SK-N-SH (cell line): ENCODE data around the gene AP2S1. TPM values are rescaled to one million over a fixed set of nuclear protein-coding genes. Genes with fewer than 3 reads are reported as not detected.

Experiments
- CTCF ChIA-PET: fragments of 300-600, 350-600 bp; formaldehyde crosslinking; extraction: SDS; loops from one replicate; lab custom pipeline; 2021; lab: Yijun Ruan, JAX
- POLR2A ChIA-PET: fragments of 350-600 bp; sonication (Branson Sonifier 250); formaldehyde crosslinking; extraction: SDS; loops from one replicate; lab custom pipeline; 2020; ENCODE audit warnings: antibody characterized with exemption, inconsistent platforms; lab: Yijun Ruan, JAX
- DNase-seq: peaks from one replicate; pipeline ENCODE4 v3.0.0; 2012
- H2AFZ ChIP-seq: fragments of 200-600 bp; sonication (generic); 2 replicates; pipeline ENCODE4 v1.8.1; 2016; ENCODE audit warnings: antibody characterized with exemption, mild to moderate bottlenecking, low read depth
- H3F3A ChIP-seq: fragments of 200-600 bp; sonication (generic); replicated peaks from 2 replicates; pipeline ENCODE3; 2016; ENCODE audit warnings: antibody characterized with exemption, mild to moderate bottlenecking; ENCODE audit not compliant: insufficient read depth
- H3K27ac ChIP-seq, 2 experiments: fragments of 200-500 bp in 1 of 2; fragments of 200-600 bp in 1 of 2; sonication (Bioruptor generic) in 1 of 2; sonication (generic), shearing (Covaris generic) in 1 of 2; 2 replicates each; pipeline versions ENCODE4 v1.5.1 to v1.6.1; 2014 to 2016; ENCODE audit warnings: low read depth in 2 of 2, inconsistent platforms in 1 of 2, low read length in 1 of 2, mild to moderate bottlenecking in 1 of 2, mixed read lengths in 1 of 2
- H3K27me3 ChIP-seq: fragments of 200-600 bp; sonication (generic), shearing (Covaris generic); 2 replicates; pipeline ENCODE4 v1.6.1; 2016; ENCODE audit warnings: mixed run types; ENCODE audit not compliant: insufficient read depth
- H3K36me3 ChIP-seq, 2 experiments: fragments of 200-500 bp in 1 of 2; fragments of 200-600 bp in 1 of 2; sonication (Bioruptor generic) in 1 of 2; sonication (generic) in 1 of 2; replicated peaks in 1 of 2; 2 replicates each; pipeline versions ENCODE3 to v1.5.1; 2014 to 2016; ENCODE audit warnings: low read length in 1 of 2, mild to moderate bottlenecking in 1 of 2; ENCODE audit not compliant: insufficient read depth in 2 of 2, control insufficient read depth in 1 of 2
- H3K4me1 ChIP-seq, 2 experiments: fragments of 200-500 bp in 1 of 2; fragments of 200-600 bp in 1 of 2; sonication (Bioruptor generic) in 1 of 2; sonication (generic), shearing (Covaris generic) in 1 of 2; 2 replicates each; pipeline versions ENCODE4 v1.5.1 to v1.6.1; 2014 to 2016; ENCODE audit warnings: low read depth in 1 of 2, low read length in 1 of 2, mixed run types in 1 of 2; ENCODE audit not compliant: insufficient read depth in 2 of 2, control insufficient read depth in 1 of 2
- H3K4me2 ChIP-seq: fragments of 200-600 bp; sonication (generic), shearing (Covaris generic); 2 replicates; pipeline ENCODE4 v1.6.1; 2017; ENCODE audit warnings: mixed run types
- H3K4me3 ChIP-seq, 2 experiments: fragments of 200-500 bp in 1 of 2; fragments of 200-600 bp in 1 of 2; sonication (Bioruptor generic) in 1 of 2; sonication (generic), shearing (Covaris generic) in 1 of 2; 2 replicates each; pipeline versions ENCODE4 v1.5.1 to v1.8.1; 2014 to 2016; ENCODE audit warnings: low read depth in 2 of 2, inconsistent platforms in 1 of 2, low read length in 1 of 2, mild to moderate bottlenecking in 1 of 2, mixed read lengths in 1 of 2, moderate library complexity in 1 of 2
- H3K79me2 ChIP-seq: fragments of 200-600 bp; sonication (generic); 2 replicates; pipeline ENCODE4 v1.8.1; 2017; ENCODE audit warnings: mild to moderate bottlenecking; ENCODE audit not compliant: insufficient read depth
- H3K9ac ChIP-seq: fragments of 200-600 bp; sonication (generic); 2 replicates; pipeline ENCODE4 v1.6.1; 2017; ENCODE audit warnings: mixed run types
- H3K9me2 ChIP-seq: fragments of 200-600 bp; sonication (generic); 2 replicates; pipeline ENCODE4 v1.6.1; 2017; ENCODE audit warnings: mixed run types
- H3K9me3 ChIP-seq: fragments of 200-600 bp; sonication (generic); 2 replicates; pipeline ENCODE4 v1.6.1; 2017; ENCODE audit warnings: mixed run types, mild to moderate bottlenecking, moderate library complexity
- H4K20me1 ChIP-seq: fragments of 200-600 bp; sonication (generic); 2 replicates; pipeline ENCODE4 v1.6.1; 2017; ENCODE audit warnings: mild to moderate bottlenecking, mixed run types; ENCODE audit not compliant: insufficient read depth
- CTCF ChIP-seq: fragments of 200-600 bp; sonication (generic); IDR thresholded peaks from 2 replicates; pipeline ENCODE4 v1.6.1; 2017; ENCODE audit warnings: antibody characterized with exemption, mild to moderate bottlenecking, moderate library complexity
- EP300 ChIP-seq, 2 experiments: IDR thresholded peaks; 2 replicates each; pipeline versions ENCODE4 v1.4.0 to v1.6.1; 2012; ENCODE audit warnings: borderline replicate concordance in 1 of 2, low read depth in 1 of 2, low read length in 1 of 2
- EZH2phosphoT487 ChIP-seq: fragments of 200-600 bp; sonication (generic); IDR thresholded peaks from 2 replicates; pipeline ENCODE4 v1.6.1; 2017; ENCODE audit warnings: low read depth, mixed run types, mild to moderate bottlenecking, antibody characterized with exemption, moderate library complexity, borderline replicate concordance
- FOXJ3 ChIP-seq: sonication (generic); formaldehyde crosslinking; IDR thresholded peaks from 2 replicates; pipeline ENCODE4 v1.5.1; 2020; ENCODE audit warnings: mild to moderate bottlenecking, missing genetic modification reagents
- GATA2 ChIP-seq: sonication (generic); formaldehyde crosslinking; IDR thresholded peaks from 2 replicates; pipeline ENCODE4 v1.5.0; 2020; ENCODE audit warnings: mild to moderate bottlenecking, missing genetic modification reagents
- JUND ChIP-seq: IDR thresholded peaks from 2 replicates; pipeline ENCODE4 v1.4.0; 2012
- MEF2A ChIP-seq: IDR thresholded peaks from 2 replicates; pipeline ENCODE4 v1.4.0; 2012; ENCODE audit warnings: low read depth, borderline replicate concordance
- NFIC ChIP-seq: IDR thresholded peaks from 2 replicates; pipeline ENCODE4 v1.4.0; 2012; ENCODE audit warnings: borderline replicate concordance
- NRF1 ChIP-seq: IDR thresholded peaks from 2 replicates; pipeline ENCODE4 v1.6.1; 2012; ENCODE audit warnings: low read depth, mild to moderate bottlenecking, low read length
- POLR2AphosphoS5 ChIP-seq: IDR thresholded peaks from 2 replicates; pipeline ENCODE4 v1.6.1; 2012; ENCODE audit warnings: low read depth, low read length
- RCOR1 ChIP-seq: fragments of 150-350 bp; IDR thresholded peaks from 2 replicates; pipeline ENCODE4 v1.6.1; 2017; ENCODE audit warnings: antibody characterized with exemption, low read length
- REST ChIP-seq: IDR thresholded peaks from 2 replicates; pipeline ENCODE4 v1.6.1; 2012; ENCODE audit warnings: mild to moderate bottlenecking, low read depth, low read length, moderate library complexity
- RFX5 ChIP-seq: IDR thresholded peaks from 2 replicates; pipeline ENCODE4 v1.6.1; 2012; ENCODE audit warnings: mild to moderate bottlenecking, improper control_type of control experiment, low read length
- RXRA ChIP-seq: IDR thresholded peaks from 2 replicates; pipeline ENCODE4 v1.4.0; 2012; ENCODE audit warnings: low read depth, mild to moderate bottlenecking, borderline replicate concordance
- SIN3A ChIP-seq: IDR thresholded peaks from 2 replicates; pipeline ENCODE4 v1.6.1; 2012; ENCODE audit warnings: low read depth, mild to moderate bottlenecking, low read length, moderate library complexity, borderline replicate concordance
- SMC3 ChIP-seq: IDR thresholded peaks from 2 replicates; pipeline ENCODE4 v1.6.1; 2012; ENCODE audit warnings: low read depth, low read length, improper control_type of control experiment
- USF2 ChIP-seq: fragments of 150-350 bp; IDR thresholded peaks from 2 replicates; pipeline ENCODE4 v1.6.1; 2017; ENCODE audit warnings: antibody characterized with exemption, low read length, low read depth, borderline replicate concordance
- ZBTB33 ChIP-seq: IDR thresholded peaks from 2 replicates; pipeline ENCODE4 v1.4.0; 2012; ENCODE audit warnings: low read depth, borderline replicate concordance
- WGBS: methylation state at CpG from one replicate; pipeline ENCODE4 v1.1.6; 2017; ENCODE audit warnings: low lambda C conversion rate; 5-methylcytosine and 5-hydroxymethylcytosine counted together
- polyA plus RNA-seq, 3 experiments: library from polyadenylated mRNA; depleted of rRNA; stranded (reverse); fragments of >200 nt; gene quantifications; 2 replicates each; pipeline ENCODE4 v1.2.3, GENCODE V29; 2012

The AP2S1 gene
- polyA plus RNA-seq, 1 of the 3 experiments (the other 2 are of a cell fraction), result 565 TPM

GRCh38 chr19:46809534-46810272 is 40.9 kb downstream of the AP2S1 start (continued):
- TF ChIP-seq POLR2AphosphoS5 (no peak), NFIC (no peak), SIN3A (no peak), NRF1 (no peak), GATA2 (CRISPR knock-in tag) (no peak), CTCF (no peak), RXRA (no peak), EZH2phosphoT487 (no peak), USF2 (no peak)

GRCh38 chr19:46806656-46807055 is 44.0 kb downstream of the AP2S1 start:
- Histone ChIP-seq H3K9me3 (no peaks in the 10 kb centered on the region), H4K20me1 (no peaks in the 10 kb centered on the region), H3K4me1 (no peaks in the 10 kb centered on the region), H3F3A (no peaks in the 10 kb centered on the region), H2AFZ (no peak overlapping the region), H3K9me2 (no peaks in the 10 kb centered on the region), H3K9ac (no peak overlapping the region), H3K79me2 (no peaks in the 10 kb centered on the region), H3K4me2 (no peak overlapping the region), H3K27ac (no peak overlapping the region), H3K36me3 (no peaks in the 10 kb centered on the region), H3K27me3 (no peaks in the 10 kb centered on the region), H3K4me3 (no peak overlapping the region)
- WGBS, result 95% methylated on average over 7 of the region's 7 CpGs
- ChIA-PET POLR2A (no interaction called here), CTCF (no interaction called here)
- DNase-seq, result no peak
- TF ChIP-seq REST, result no peak
- no peak for TF ChIP-seq POLR2AphosphoS5
- no peak for TF ChIP-seq EP300 (IDR thresholded peaks at IDR 0.05; ENCODE audit: borderline replicate concordance in 1 of 2, low read depth in 1 of 2, low read length in 1 of 2)
- TF ChIP-seq RCOR1, result no peak
- TF ChIP-seq SMC3, result no peak
- no peak for TF ChIP-seq EZH2phosphoT487
- no peak for TF ChIP-seq ZBTB33
- TF ChIP-seq JUND, result no peak
- no peak for TF ChIP-seq MEF2A
- TF ChIP-seq USF2, result no peak
- no peak for TF ChIP-seq CTCF
- TF ChIP-seq RFX5, result no peak
- no peak for TF ChIP-seq FOXJ3 (CRISPR knock-in tag)
